HEK293 (cell line): Measurements from ENCODE around the gene RBM7.

ENCODE experiments used
- CTCF ChIA-PET: fragments of 350-600 bp; formaldehyde crosslinking; extraction: SDS; loops from one replicate; lab custom pipeline; 2021; ENCODE audit warnings: antibody characterized with exemption; lab: Yijun Ruan, JAX
- POLR2A ChIA-PET: fragments of 300-600 bp; formaldehyde crosslinking; extraction: SDS; loops from one replicate; lab custom pipeline; 2020; ENCODE audit warnings: antibody characterized with exemption, inconsistent platforms; lab: Yijun Ruan, JAX
- H3K27ac ChIP-seq: fragments of 200-500 bp; sonication (Bioruptor generic); 2 replicates; pipeline ENCODE4 v1.5.1; 2014; ENCODE audit warnings: low read depth, low read length, control low read depth, inconsistent platforms; ENCODE audit errors: extremely low read depth
- H3K36me3 ChIP-seq, 2 experiments: fragments of 200-500 bp in 1 of 2; sonication (Bioruptor generic) in 1 of 2; 1 replicate in 1 of 2; 2 replicates in 1 of 2; pipeline ENCODE4 v1.5.1; 2014 to 2017; ENCODE audit warnings: inconsistent platforms in 2 of 2, low read length in 2 of 2; ENCODE audit not compliant: control insufficient read depth in 2 of 2, insufficient read depth in 1 of 2
- H3K4me1 ChIP-seq: fragments of 200-500 bp; sonication (Bioruptor generic); 2 replicates; pipeline ENCODE4 v1.5.1; 2014; ENCODE audit warnings: mild to moderate bottlenecking, low read length, inconsistent platforms; ENCODE audit not compliant: control insufficient read depth, insufficient read depth
- H3K4me3 ChIP-seq: 2 replicates; pipeline ENCODE4 v1.5.1; 2011; ENCODE audit warnings: low read depth, mild to moderate bottlenecking, control low read depth, low read length, moderate library complexity
- H3K9me3 ChIP-seq: fragments of 200-500 bp; sonication (Bioruptor generic); 2 replicates; pipeline ENCODE4 v1.5.1; 2014; ENCODE audit warnings: low read depth, low read length, inconsistent platforms; ENCODE audit not compliant: control insufficient read depth, insufficient read depth
- BCL6B ChIP-seq: fragments of 450-650 bp; formaldehyde crosslinking; IDR thresholded peaks from 2 replicates; pipeline ENCODE4 v1.5.1; 2017; ENCODE audit warnings: missing biosample characterization, missing genetic modification characterization
- GFI1B ChIP-seq: fragments of 450-650 bp; formaldehyde crosslinking; IDR thresholded peaks from 2 replicates; pipeline ENCODE4 v1.5.1; 2016; ENCODE audit warnings: missing biosample characterization, missing genetic modification characterization
- GLIS2 ChIP-seq: fragments of 450-650 bp; formaldehyde crosslinking; IDR thresholded peaks from 2 replicates; pipeline ENCODE4 v1.5.1; 2016; ENCODE audit warnings: missing biosample characterization, missing genetic modification characterization
- INSM2 ChIP-seq: fragments of 450-650 bp; formaldehyde crosslinking; IDR thresholded peaks from 2 replicates; pipeline ENCODE4 v1.5.1; 2016; ENCODE audit warnings: missing biosample characterization, missing genetic modification characterization
- KLF9 ChIP-seq: fragments of 450-650 bp; formaldehyde crosslinking; IDR thresholded peaks from 2 replicates; pipeline ENCODE4 v1.5.1; 2016; ENCODE audit warnings: missing biosample characterization, missing genetic modification characterization, low read depth
- PATZ1 ChIP-seq: fragments of 450-650 bp; formaldehyde crosslinking; IDR thresholded peaks from 2 replicates; pipeline ENCODE4 v1.5.1; 2016; ENCODE audit warnings: missing biosample characterization, missing genetic modification characterization
- SP3 ChIP-seq: fragments of 450-650 bp; formaldehyde crosslinking; IDR thresholded peaks from 2 replicates; pipeline ENCODE4 v1.5.1; 2016; ENCODE audit warnings: missing biosample characterization, missing genetic modification characterization
- ZBTB7A ChIP-seq: fragments of 450-650 bp; formaldehyde crosslinking; IDR thresholded peaks from 2 replicates; pipeline ENCODE4 v1.5.1; 2016; ENCODE audit warnings: low read depth, missing biosample characterization, missing genetic modification characterization
- ZNF10 ChIP-seq: fragments of 450-650 bp; formaldehyde crosslinking; IDR thresholded peaks from 2 replicates; pipeline ENCODE4 v1.5.1; 2017; ENCODE audit warnings: missing biosample characterization, missing genetic modification characterization
- ZNF112 ChIP-seq: fragments of 450-650 bp; formaldehyde crosslinking; IDR thresholded peaks from 2 replicates; pipeline ENCODE4 v1.5.0; 2017; ENCODE audit warnings: missing biosample characterization, missing genetic modification characterization
- ZNF155 ChIP-seq: fragments of 450-650 bp; formaldehyde crosslinking; IDR thresholded peaks from 2 replicates; pipeline ENCODE4 v1.5.1; 2016; ENCODE audit warnings: missing biosample characterization, missing genetic modification characterization
- ZNF169 ChIP-seq: fragments of 450-650 bp; formaldehyde crosslinking; IDR thresholded peaks from 2 replicates; pipeline ENCODE4 v1.5.1; 2016; ENCODE audit warnings: missing biosample characterization, missing genetic modification characterization
- ZNF175 ChIP-seq: fragments of 450-650 bp; formaldehyde crosslinking; IDR thresholded peaks from 2 replicates; pipeline ENCODE4 v1.5.1; 2016; ENCODE audit warnings: missing biosample characterization, missing genetic modification characterization
- ZNF184 ChIP-seq: fragments of 450-650 bp; IDR thresholded peaks from 2 replicates; pipeline ENCODE4 v1.5.1; 2018; ENCODE audit warnings: missing biosample characterization, mild to moderate bottlenecking, missing genetic modification characterization
- ZNF211 ChIP-seq: fragments of 450-650 bp; formaldehyde crosslinking; IDR thresholded peaks from 2 replicates; pipeline ENCODE4 v1.5.1; 2016; ENCODE audit warnings: low read depth, missing biosample characterization, missing genetic modification characterization
- ZNF280C ChIP-seq: fragments of 450-650 bp; formaldehyde crosslinking; IDR thresholded peaks from 2 replicates; pipeline ENCODE4 v1.5.1; 2016; ENCODE audit warnings: missing biosample characterization, missing genetic modification characterization
- ZNF341 ChIP-seq: fragments of 450-650 bp; formaldehyde crosslinking; IDR thresholded peaks from 2 replicates; pipeline ENCODE4; 2016; ENCODE audit warnings: low read depth, missing biosample characterization, missing genetic modification characterization
- ZNF354C ChIP-seq: fragments of 450-650 bp; formaldehyde crosslinking; IDR thresholded peaks from 2 replicates; pipeline ENCODE4 v1.5.1; 2016; ENCODE audit warnings: missing biosample characterization, missing genetic modification characterization, low read depth, borderline replicate concordance
- ZNF391 ChIP-seq: fragments of 450-650 bp; formaldehyde crosslinking; IDR thresholded peaks from 2 replicates; pipeline ENCODE4 v1.5.1; 2016; ENCODE audit warnings: low read depth, missing biosample characterization, missing genetic modification characterization, borderline replicate concordance
- ZNF416 ChIP-seq: fragments of 450-650 bp; formaldehyde crosslinking; IDR thresholded peaks from 2 replicates; pipeline ENCODE4 v1.5.1; 2016; ENCODE audit warnings: missing biosample characterization, missing genetic modification characterization
- ZNF433 ChIP-seq: fragments of 450-650 bp; formaldehyde crosslinking; IDR thresholded peaks from 2 replicates; pipeline ENCODE4 v1.5.1; 2016; ENCODE audit warnings: missing biosample characterization, missing genetic modification characterization, low read depth
- ZNF48 ChIP-seq: fragments of 450-650 bp; formaldehyde crosslinking; IDR thresholded peaks from 2 replicates; pipeline ENCODE4 v1.5.1; 2016; ENCODE audit warnings: missing biosample characterization, missing genetic modification characterization
- ZNF488 ChIP-seq: fragments of 450-650 bp; formaldehyde crosslinking; IDR thresholded peaks from 2 replicates; pipeline ENCODE4 v1.5.1; 2016; ENCODE audit warnings: missing biosample characterization, missing genetic modification characterization
- ZNF585B ChIP-seq: fragments of 450-650 bp; formaldehyde crosslinking; IDR thresholded peaks from 2 replicates; pipeline ENCODE4 v1.5.1; 2016; ENCODE audit warnings: missing biosample characterization, missing genetic modification characterization
- ZNF645 ChIP-seq: fragments of 450-650 bp; formaldehyde crosslinking; IDR thresholded peaks from 2 replicates; pipeline ENCODE4; 2016; ENCODE audit warnings: missing biosample characterization, missing genetic modification characterization
- ZNF747 ChIP-seq: fragments of 450-650 bp; formaldehyde crosslinking; IDR thresholded peaks from 2 replicates; pipeline ENCODE4 v1.5.1; 2016; ENCODE audit warnings: missing biosample characterization, missing genetic modification characterization
- ZNF776 ChIP-seq: fragments of 450-650 bp; formaldehyde crosslinking; IDR thresholded peaks from 2 replicates; pipeline ENCODE4 v1.5.0; 2017; ENCODE audit warnings: missing biosample characterization, missing genetic modification characterization, borderline replicate concordance
- ZSCAN18 ChIP-seq: fragments of 450-650 bp; formaldehyde crosslinking; IDR thresholded peaks from 2 replicates; pipeline ENCODE4 v1.5.1; 2016; ENCODE audit warnings: missing biosample characterization, missing genetic modification characterization

RBM7 gene

GRCh38 chr11:114359342-114359741 lies 41.1 kb upstream of the RBM7 start:
- H3K9me3 ChIP-seq: no peaks in the 10 kb centered on the region
- ChIA-PET CTCF (interaction anchor here (0.7 to 1.3 kb wide), 2 partner anchors 11 to 19 kb away, joined by 4 to 5 read pairs; no protein-coding TSS in a partner anchor), POLR2A (no interaction called here)
- TF ChIP-seq BCL6B (tag by site-specific recombination) (no peak), ZNF155 (no peak), ZNF10 (no peak), ZNF48 (tag by site-specific recombination) (no peak), KLF9 (no peak), ZNF169 (tag by site-specific recombination) (no peak), ZNF585B (tag by site-specific recombination) (no peak), ZNF112 (tag by site-specific recombination) (no peak), INSM2 (no peak), GLIS2 (no peak), ZNF354C (tag by site-specific recombination) (no peak), ZBTB7A (tag by site-specific recombination) (no peak), ZNF341 (tag by site-specific recombination) (no peak), ZNF776 (no peak), ZNF488 (tag by site-specific recombination) (no peak), GFI1B (no peak), ZNF391 (no peak), PATZ1 (tag by site-specific recombination) (no peak), ZSCAN18 (tag by site-specific recombination) (no peak), ZNF175 (tag by site-specific recombination) (no peak)
- TF ChIP-seq, all 188 proteins: peak for 0
- Histone ChIP-seq H3K4me1 (no peaks in the 10 kb centered on the region), H3K36me3 (no peaks in the 10 kb centered on the region), H3K27ac (no peak overlapping the region), H3K4me3 (no peak overlapping the region)

- ChIA-PET POLR2A (no interaction called here), CTCF (interaction anchor here (0.5 to 0.8 kb wide), 4 partner anchors 16 to 706 kb away, joined by 3 read pairs; no protein-coding TSS in a partner anchor)
- Histone ChIP-seq H3K4me1 (no peaks in the 10 kb centered on the region), H3K36me3 (no peaks in the 10 kb centered on the region), H3K27ac (no peak overlapping the region), H3K4me3 (no peak overlapping the region), H3K9me3 (no peaks in the 10 kb centered on the region)
- TF ChIP-seq ZNF280C (tag by site-specific recombination) (no peak), ZNF341 (tag by site-specific recombination) (no peak), SP3 (no peak), ZNF184 (no peak), ZNF645 (tag by site-specific recombination) (no peak), ZNF416 (tag by site-specific recombination) (no peak), ZNF211 (tag by site-specific recombination) (no peak), ZNF747 (tag by site-specific recombination) (no peak), ZNF433 (tag by site-specific recombination) (no peak)
Observed at GRCh38 chr11:114362326-114362725, 38.1 kb upstream of the RBM7 start.
